IMR-90 (cell line): ENCODE measurements around the gene OTUD7B. TPM values are rescaled to one million over a fixed set of nuclear protein-coding genes. Genes with fewer than 3 reads are reported as not detected.

Source experiments
- ATAC-seq: fragments of 200-7000 bp; cut with Tn5 transposase; 2 replicates; pipeline ENCODE4 v1.9.1; 2020; ENCODE audit warnings: low read depth, mild to moderate bottlenecking, moderate library complexity
- BruUV-seq: library from RNA; stranded (reverse); fragments of 400-500 nt; replicated peaks from 2 replicates; lab custom pipeline; 2021; lab: Mats Ljungman, UMichigan
- CTCF ChIA-PET: fragments of 300-600 bp; formaldehyde crosslinking; extraction: SDS; loops from one replicate; lab custom pipeline; 2021; ENCODE audit warnings: antibody characterized with exemption; lab: Yijun Ruan, JAX
- POLR2A ChIA-PET: fragments of 300-600 bp; sonication (Branson Sonifier 250); formaldehyde crosslinking; loops from one replicate; lab custom pipeline; 2022; ENCODE audit warnings: antibody characterized with exemption; ENCODE audit not compliant: unreplicated experiment; lab: Charles Lee
- DNase-seq: peaks from one replicate; pipeline ENCODE4 v3.0.0; 2013
- H2AFZ ChIP-seq: replicated peaks from 2 replicates; pipeline ENCODE3; 2013; ENCODE audit warnings: low read length, mild to moderate bottlenecking; ENCODE audit not compliant: poor library complexity
- H2AK5ac ChIP-seq: 2 replicates; pipeline ENCODE4 v1.6.1; 2013; ENCODE audit warnings: low read depth, low read length, inconsistent platforms
- H2AK9ac ChIP-seq: replicated peaks from 2 replicates; pipeline ENCODE3; 2013; ENCODE audit warnings: mild to moderate bottlenecking, low read depth, low read length, moderate library complexity; ENCODE audit not compliant: poor library complexity
- H2BK120ac ChIP-seq: 2 replicates; pipeline ENCODE4 v1.6.1; 2013; ENCODE audit warnings: low read depth, low read length, inconsistent platforms
- H2BK15ac ChIP-seq: 3 replicates; pipeline ENCODE4 v1.6.1; 2013; ENCODE audit warnings: low read depth, low read length, inconsistent platforms
- H2BK20ac ChIP-seq: 2 replicates; pipeline ENCODE4 v1.6.1; 2013; ENCODE audit warnings: low read depth, mild to moderate bottlenecking, inconsistent platforms, low read length, moderate library complexity
- H2BK5ac ChIP-seq: 2 replicates; pipeline ENCODE4 v1.6.1; 2013; ENCODE audit warnings: mild to moderate bottlenecking, low read depth, low read length, inconsistent platforms; ENCODE audit not compliant: poor library complexity, severe bottlenecking
- H3K14ac ChIP-seq: replicated peaks from 2 replicates; pipeline ENCODE4 v1.6.1; 2013; ENCODE audit warnings: low read depth, low read length, inconsistent platforms
- H3K18ac ChIP-seq: 2 replicates; pipeline ENCODE4 v1.6.1; 2013; ENCODE audit warnings: low read depth, low read length, control low read depth
- H3K23ac ChIP-seq: 2 replicates; pipeline ENCODE4 v1.6.1; 2013; ENCODE audit warnings: low read depth, low read length, inconsistent platforms
- H3K27ac ChIP-seq: 2 replicates; pipeline ENCODE4 v1.5.1; 2013; ENCODE audit warnings: mild to moderate bottlenecking, control low read depth, low read length; ENCODE audit not compliant: insufficient read depth
- H3K27me3 ChIP-seq: 2 replicates; pipeline ENCODE4 v1.6.1; 2013; ENCODE audit warnings: low read length; ENCODE audit not compliant: control insufficient read depth, insufficient read depth
- H3K36me3 ChIP-seq: 2 replicates; pipeline ENCODE4 v1.6.1; 2013; ENCODE audit warnings: low read length, mixed read lengths; ENCODE audit not compliant: control insufficient read depth, insufficient read depth
- H3K4ac ChIP-seq: 2 replicates; pipeline ENCODE4 v1.6.1; 2013; ENCODE audit warnings: low read depth, low read length, inconsistent platforms
- H3K4me1 ChIP-seq: 2 replicates; pipeline ENCODE4 v1.6.1; 2013; ENCODE audit warnings: low read length, mixed read lengths; ENCODE audit not compliant: control insufficient read depth, insufficient read depth
- H3K4me2 ChIP-seq: 2 replicates; pipeline ENCODE4 v1.6.1; 2013; ENCODE audit warnings: low read depth, mild to moderate bottlenecking, control low read depth, low read length, moderate library complexity
- H3K4me3 ChIP-seq: 2 replicates; pipeline ENCODE4 v1.5.1; 2013; ENCODE audit warnings: low read depth, mild to moderate bottlenecking, control low read depth, low read length, moderate library complexity; ENCODE audit not compliant: insufficient read depth
- H3K56ac ChIP-seq: 2 replicates; pipeline ENCODE4 v1.6.1; 2013; ENCODE audit warnings: low read length, inconsistent platforms; ENCODE audit not compliant: insufficient read depth; ENCODE audit errors: extremely low read depth
- H3K79me1 ChIP-seq, 2 experiments: 2 replicates each; pipeline ENCODE4 v1.6.1; 2013; ENCODE audit warnings: low read length in 2 of 2, inconsistent platforms in 1 of 2, low read depth in 1 of 2
- H3K9ac ChIP-seq: 2 replicates; pipeline ENCODE4 v1.6.1; 2013; ENCODE audit warnings: low read depth, low read length, control low read depth
- H3K9me1 ChIP-seq: 2 replicates; pipeline ENCODE4 v1.6.1; 2013; ENCODE audit warnings: low read length, inconsistent platforms; ENCODE audit not compliant: insufficient read depth
- H3K9me3 ChIP-seq: 2 replicates; pipeline ENCODE4 v1.6.1; 2013; ENCODE audit warnings: low read length; ENCODE audit not compliant: control insufficient read depth, insufficient read depth
- H4K20me1 ChIP-seq: 2 replicates; pipeline ENCODE4 v1.6.1; 2013; ENCODE audit warnings: low read length, inconsistent platforms; ENCODE audit not compliant: insufficient read depth
- H4K5ac ChIP-seq: 2 replicates; pipeline ENCODE4 v1.6.1; 2013; ENCODE audit warnings: mild to moderate bottlenecking, low read depth, low read length, control low read depth
- H4K8ac ChIP-seq, 2 experiments: 2 replicates each; pipeline ENCODE4 v1.6.1; 2013; ENCODE audit warnings: low read depth in 2 of 2, low read length in 2 of 2, control low read depth in 1 of 2, inconsistent platforms in 1 of 2
- H4K91ac ChIP-seq: 2 replicates; pipeline ENCODE4 v1.6.1; 2013; ENCODE audit warnings: low read depth, low read length, inconsistent platforms; ENCODE audit not compliant: insufficient read depth
- BHLHE40 ChIP-seq: fragments of 150-350 bp; IDR thresholded peaks from 2 replicates; pipeline ENCODE4 v1.6.1; 2016; ENCODE audit warnings: mild to moderate bottlenecking, low read depth, low read length
- CEBPB ChIP-seq: IDR thresholded peaks from 2 replicates; pipeline ENCODE4 v1.6.1; 2012; ENCODE audit warnings: low read depth, low read length, improper control_type of control experiment
- CHD1 ChIP-seq: IDR thresholded peaks from 2 replicates; pipeline ENCODE4 v1.6.1; 2012; ENCODE audit warnings: low read depth, low read length, improper control_type of control experiment
- CTCF ChIP-seq: conservative IDR thresholded peaks from 2 replicates; pipeline ENCODE4 v1.5.1; 2012; ENCODE audit warnings: mild to moderate bottlenecking, low read depth, low read length, improper control_type of control experiment
- ELK1 ChIP-seq: fragments of 150-350 bp; IDR thresholded peaks from 2 replicates; pipeline ENCODE4 v1.6.1; 2016; ENCODE audit warnings: low read depth, mild to moderate bottlenecking, low read length, moderate library complexity, borderline replicate concordance
- FOS ChIP-seq: fragments of 150-350 bp; IDR thresholded peaks from 2 replicates; pipeline ENCODE4 v1.6.1; 2016; ENCODE audit warnings: low read depth, low read length
- MAFK ChIP-seq: IDR thresholded peaks from 2 replicates; pipeline ENCODE4 v1.6.1; 2012; ENCODE audit warnings: low read depth, low read length, improper control_type of control experiment
- MAZ ChIP-seq: IDR thresholded peaks from 2 replicates; pipeline ENCODE4 v1.6.1; 2012; ENCODE audit warnings: low read depth, mild to moderate bottlenecking, low read length, improper control_type of control experiment, moderate library complexity, borderline replicate concordance
- RAD21 ChIP-seq: IDR thresholded peaks from 2 replicates; pipeline ENCODE4 v1.6.1; 2012; ENCODE audit warnings: low read length, improper control_type of control experiment
- RCOR1 ChIP-seq: IDR thresholded peaks from 2 replicates; pipeline ENCODE4 v1.6.1; 2012; ENCODE audit warnings: mild to moderate bottlenecking, low read length, improper control_type of control experiment; ENCODE audit not compliant: insufficient replicate concordance
- SMC3 ChIP-seq: fragments of 150-350 bp; IDR thresholded peaks from 2 replicates; pipeline ENCODE4 v1.6.1; 2016; ENCODE audit warnings: low read depth, mild to moderate bottlenecking, antibody characterized with exemption, low read length, moderate library complexity
- USF2 ChIP-seq: fragments of 150-350 bp; IDR thresholded peaks from 2 replicates; pipeline ENCODE4 v1.6.1; 2017; ENCODE audit warnings: mild to moderate bottlenecking, antibody characterized with exemption, low read length, low read depth
- WGBS, 2 experiments: methylation state at CpG; one replicate each; pipeline versions ENCODE4 v1.1.5 to v1.1.7; 2013; ENCODE audit warnings: missing lambda C conversion rate in 2 of 2; ENCODE audit not compliant: insufficient read length in 1 of 2; ENCODE audit errors: extremely low coverage in 2 of 2; 5-methylcytosine and 5-hydroxymethylcytosine counted together
- dilution Hi-C: fragments of 300-500 bp; cut with HindIII; formaldehyde crosslinking; loops from one replicate; pipeline ENCODE4 v1.14.3; 2018; ENCODE audit warnings: low sequenced_read_pairs; ENCODE audit not compliant: unreplicated experiment
- in situ Hi-C: fragments of 300-500 bp; cut with MboI; formaldehyde crosslinking; loops from 3 replicates; pipeline ENCODE4 v1.14.3; 2019; ENCODE audit warnings: low sequenced_read_pairs, inconsistent platforms, mixed read lengths
- intact Hi-C: fragments of 100-400 bp; cut with micrococcal nuclease; formaldehyde crosslinking; loops from 2 replicates; pipeline ENCODE4 v1.10.0; 2022
- polyA plus RNA-seq, 3 experiments: library from polyadenylated mRNA; depleted of rRNA; stranded (reverse); fragments of >200 nt; gene quantifications; 2 replicates each; pipeline ENCODE4 v1.2.3, GENCODE V29; 2012; ENCODE audit warnings: low replicate concordance in 1 of 3
- total RNA-seq: library from RNA; depleted of rRNA; stranded (reverse); fragments of >200 nt; gene quantifications from 2 replicates; pipeline ENCODE4 v1.2.3, GENCODE V29; 2012

The OTUD7B gene
- total and polyA plus RNA-seq, 2 of the 4 experiments (the other 2 are of a cell fraction), result 7.5 to 18.6 TPM

GRCh38 chr1:149926296-149926695, 84.2 kb downstream of the OTUD7B start:
- no peak overlapping the region for H3K9ac ChIP-seq
- H2BK120ac ChIP-seq, result no peak overlapping the region
- H2BK20ac ChIP-seq, result no peak overlapping the region
- peaks cover 3% of the 10 kb centered on the region for H3K4me1 ChIP-seq
- WGBS, 2 experiments, result 91% methylated on average over 6 of the region's 9 CpGs; no CpG with 5 or more reads in 1 of the 2 experiments
- DNase-seq, result no peak
- H4K5ac ChIP-seq, result no peak overlapping the region
- ATAC-seq, result no peak
- H3K18ac ChIP-seq, result no peak overlapping the region
- H3K9me3 ChIP-seq, result no peaks in the 10 kb centered on the region
- ChIA-PET POLR2A (no interaction called here), CTCF (no interaction called here)
- H3K27me3 ChIP-seq, result no peaks in the 10 kb centered on the region
- in situ Hi-C loops, result no loop called here
- H3K27ac ChIP-seq, result no peak overlapping the region
- no peak overlapping the region for H2AK9ac ChIP-seq
- BruUV-seq, result no TSS peak
- intact Hi-C loops, result no loop called here
- dilution Hi-C loops, result no loop called here
- no peak overlapping the region for H2AFZ ChIP-seq
- H2BK5ac ChIP-seq, result no peak overlapping the region
- H4K20me1 ChIP-seq, result peaks cover 8% of the 10 kb centered on the region; the same call in 1 of the 2 replicates
- no peak overlapping the region for H3K14ac ChIP-seq
- H4K8ac ChIP-seq, result no peak overlapping the region
- no peak overlapping the region for H2BK15ac ChIP-seq
- H3K36me3 ChIP-seq, result peaks cover 33% of the 10 kb centered on the region
- H3K9me1 ChIP-seq, result peaks cover 7% of the 10 kb centered on the region
- no peak overlapping the region for H3K23ac ChIP-seq
- peaks cover 26 to 62% of the 10 kb centered on the region in 2 experiments for H3K79me1 ChIP-seq
- H3K4ac ChIP-seq, result no peak overlapping the region
- H3K4me3 ChIP-seq, result no peak overlapping the region
- no peak overlapping the region for H3K56ac ChIP-seq
- no peak overlapping the region; the same call in 1 of the 2 replicates for H3K4me2 ChIP-seq
- no peak overlapping the region for H2AK5ac ChIP-seq
- TF ChIP-seq ELK1 (no peak), RCOR1 (no peak), BHLHE40 (no peak), MAFK (no peak), CEBPB (no peak), CTCF (no peak), CHD1 (no peak), FOS (no peak), MAZ (no peak), RAD21 (no peak), SMC3 (no peak), USF2 (no peak)
- H4K91ac ChIP-seq, result no peak overlapping the region
